Nephron progenitor cell (in vitro differentiated cells): Measurements from ENCODE around the gene FBXW12.
A peak's percentile ranks its signal among the peaks of the same experiment; 100 is the strongest.

Experiments
- DNase-seq: peaks from one replicate; pipeline ENCODE4 v3.0.0; 2021
- H3K27ac Mint-ChIP-seq: 2 replicates; pipeline ENCODE4 v1.8.0; 2021; ENCODE audit warnings: mild to moderate bottlenecking, moderate library complexity, mixed read lengths
- H3K27me3 Mint-ChIP-seq: 2 replicates; pipeline ENCODE4 v1.8.0; 2021; ENCODE audit warnings: mild to moderate bottlenecking, low read depth, mixed read lengths; ENCODE audit not compliant: poor library complexity
- H3K36me3 Mint-ChIP-seq: 2 replicates; pipeline ENCODE4 v1.8.0; 2021; ENCODE audit warnings: low read depth, mixed read lengths
- H3K4me1 Mint-ChIP-seq: 2 replicates; pipeline ENCODE4 v1.8.0; 2021; ENCODE audit warnings: mixed read lengths
- H3K4me3 Mint-ChIP-seq: 2 replicates; pipeline ENCODE4 v1.8.0; 2021; ENCODE audit warnings: mild to moderate bottlenecking, moderate library complexity, mixed read lengths
- H3K9me3 Mint-ChIP-seq: 2 replicates; pipeline ENCODE4 v1.8.0; 2021; ENCODE audit warnings: mild to moderate bottlenecking, moderate library complexity, mixed read lengths
- CTCF ChIP-seq: fragments of 200-600 bp; sonication (generic); IDR thresholded peaks from 2 replicates; pipeline ENCODE4 v1.5.0; 2021; ENCODE audit warnings: antibody characterized with exemption

The FBXW12 gene

GRCh38 chr3:48422272-48422671, 50.3 kb downstream of the FBXW12 start:
- no peak overlapping the region for H3K4me3 Mint-ChIP-seq
- H3K9me3 Mint-ChIP-seq, result no peaks in the 10 kb centered on the region
- H3K27me3 Mint-ChIP-seq, result no peaks in the 10 kb centered on the region
- DNase-seq, result no peak
- peaks cover 5% of the 10 kb centered on the region for H3K36me3 Mint-ChIP-seq
- TF ChIP-seq CTCF, result no peak
- H3K4me1 Mint-ChIP-seq, result peaks cover 35% of the 10 kb centered on the region
- H3K27ac Mint-ChIP-seq, result no peak overlapping the region

GRCh38 chr3:48422681-48423080, 50.7 kb downstream of the FBXW12 start:
- Mint-ChIP-seq H3K27me3 (no peaks in the 10 kb centered on the region), H3K36me3 (peaks cover 5% of the 10 kb centered on the region), H3K9me3 (no peaks in the 10 kb centered on the region), H3K4me3 (no peak overlapping the region), H3K27ac (peak overlapping the region; percentile 91), H3K4me1 (peaks cover 39% of the 10 kb centered on the region)
- no peak for TF ChIP-seq CTCF
- DNase-seq, result no peak

- TF ChIP-seq CTCF, result no peak
- Mint-ChIP-seq H3K4me3 (no peak overlapping the region), H3K36me3 (peaks cover 5% of the 10 kb centered on the region), H3K9me3 (no peaks in the 10 kb centered on the region), H3K27ac (peak overlapping the region; percentile 91), H3K4me1 (peaks cover 46% of the 10 kb centered on the region), H3K27me3 (no peaks in the 10 kb centered on the region)
- DNase-seq, result no peak
These were observed 51.3 kb downstream of the FBXW12 start for GRCh38 chr3:48423241-48423882.

GRCh38 chr3:48423883-48424695, 52.1 kb downstream of the FBXW12 start:
- Mint-ChIP-seq H3K9me3 (no peaks in the 10 kb centered on the region), H3K4me1 (peaks cover 48% of the 10 kb centered on the region), H3K4me3 (no peak overlapping the region), H3K36me3 (peaks cover 5% of the 10 kb centered on the region), H3K27ac (peak overlapping the region; percentile 54), H3K27me3 (no peaks in the 10 kb centered on the region)
- no peak for DNase-seq
- no peak for TF ChIP-seq CTCF

GRCh38 chr3:48425281-48425812, 53.3 kb downstream of the FBXW12 start:
- DNase-seq, result peak; percentile 41
- peak overlapping the region; percentile 46 for H3K4me3 Mint-ChIP-seq
- H3K27me3 Mint-ChIP-seq, result no peaks in the 10 kb centered on the region
- no peaks in the 10 kb centered on the region for H3K9me3 Mint-ChIP-seq
- H3K27ac Mint-ChIP-seq, result peak overlapping the region; percentile 72
- H3K4me1 Mint-ChIP-seq, result peaks cover 51% of the 10 kb centered on the region
- H3K36me3 Mint-ChIP-seq, result peaks cover 5% of the 10 kb centered on the region
- no peak for TF ChIP-seq CTCF
